ENCODE data around the gene ACSL1.
"Not testable (repeated sequence)": the region's sequence is repeated elsewhere in the genome, so short reads cannot be mapped to it uniquely, and the experiment has no call there.

Gene ACSL1

GRCh38 chr4:184785813-184786212 is 40.0 kb downstream of the ACSL1 start:
- FAIRE-seq = no peak

DNA sequence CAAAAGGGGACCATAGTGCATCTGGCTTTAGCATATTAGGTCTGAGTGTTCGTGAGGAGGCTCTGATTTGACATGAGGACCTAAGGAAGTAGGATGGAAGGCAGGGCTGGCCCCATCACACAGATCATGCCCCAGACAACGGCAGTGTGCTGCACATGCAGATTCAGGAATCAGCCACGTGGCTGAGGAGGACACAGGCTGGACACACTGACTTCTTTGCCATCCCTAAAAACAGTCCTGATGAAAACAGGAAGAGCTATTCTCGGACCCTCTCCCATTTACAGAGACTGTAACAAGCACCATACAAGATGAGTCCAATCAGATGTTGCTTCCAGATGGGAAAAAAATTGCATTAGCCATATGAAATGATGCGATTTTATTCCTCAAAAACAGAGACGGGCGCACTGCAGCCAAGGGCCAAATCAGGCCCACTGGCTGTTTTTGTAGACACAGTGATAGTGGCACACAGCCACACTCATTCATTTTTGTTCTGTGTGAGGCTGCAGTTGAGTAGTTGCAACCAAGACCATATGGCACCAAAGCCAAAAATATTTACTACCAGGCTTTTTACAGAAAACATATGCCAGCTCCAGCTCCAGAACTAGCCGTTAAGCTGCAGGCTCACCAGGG is 41.0 kb downstream of the ACSL1 start:
- no peak for FAIRE-seq

DNA sequence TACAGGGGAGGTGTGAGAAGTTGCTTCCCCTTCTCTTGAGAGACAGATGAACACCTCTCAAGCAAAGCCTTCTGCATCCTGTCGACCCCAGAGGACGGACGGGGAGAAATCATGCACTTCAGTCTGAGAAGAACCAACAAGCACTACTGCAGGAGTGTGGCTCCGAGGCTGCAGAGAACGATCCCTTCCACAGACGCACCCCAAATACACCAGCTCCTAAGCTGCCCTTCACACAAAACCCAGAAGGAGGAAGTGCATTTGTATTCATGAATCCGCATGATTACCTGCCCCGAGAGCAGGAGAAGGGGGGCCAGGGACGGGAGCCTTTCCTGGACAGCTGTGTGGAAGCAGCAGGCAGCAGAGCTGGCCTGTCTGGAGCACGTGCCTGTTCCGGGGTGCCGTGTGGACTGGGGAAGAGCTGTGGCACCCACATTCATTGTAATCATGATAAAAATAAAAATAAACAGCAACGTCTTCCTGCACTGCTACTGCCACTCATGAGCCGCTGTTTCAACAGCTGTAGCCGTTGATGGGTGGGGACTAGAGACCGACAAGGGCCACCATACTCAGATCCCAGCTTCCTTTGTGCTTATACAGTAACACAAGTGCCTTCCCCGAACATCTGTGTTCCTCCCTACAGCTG is 42.9 kb downstream of the ACSL1 start:
- FAIRE-seq = no peak

DNA sequence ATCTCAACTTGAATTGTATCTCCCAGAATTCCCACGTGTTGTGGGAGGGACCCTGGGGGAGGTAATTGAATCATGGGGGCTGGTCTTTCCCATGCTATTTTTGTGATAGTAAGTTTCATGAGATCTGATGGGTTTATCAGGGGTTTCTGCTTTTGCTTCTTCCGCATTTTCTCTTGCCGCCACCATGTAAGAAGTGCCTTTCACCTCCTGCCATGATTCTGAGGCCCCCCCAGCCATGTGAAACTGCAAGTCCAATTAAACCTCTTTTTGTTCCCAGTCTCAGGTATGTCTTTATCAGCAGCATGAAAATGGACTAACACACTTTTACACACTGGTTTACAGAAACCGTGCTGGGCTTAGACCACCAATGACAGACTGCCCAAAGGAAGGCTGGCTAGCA is 46.6 kb downstream of the ACSL1 start:
- not testable (repeated sequence) for FAIRE-seq

- no peak for FAIRE-seq
Observed at GRCh38 chr4:184778325-184778724, 47.4 kb downstream of the ACSL1 start.

DNA sequence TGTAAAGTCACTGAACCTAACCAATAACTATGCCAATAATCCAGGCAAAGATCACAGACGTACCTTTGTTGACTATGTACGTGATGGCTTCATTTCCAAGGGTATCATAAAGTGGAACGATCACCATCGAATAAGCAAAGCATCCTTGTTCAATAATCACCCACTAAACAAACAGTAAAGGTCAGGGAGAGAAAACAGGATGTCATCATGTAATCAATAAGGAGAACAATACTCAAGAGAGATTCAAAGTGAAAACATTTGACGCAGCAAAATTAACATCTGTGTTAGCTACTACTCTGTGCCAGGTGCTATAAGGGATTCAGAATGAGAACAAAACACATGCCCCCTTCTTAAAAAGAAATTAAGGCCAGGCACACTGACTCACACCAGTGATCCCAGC is 48.9 kb downstream of the ACSL1 start:
- no peak for FAIRE-seq

- FAIRE-seq = no peak
Observed at GRCh38 chr4:184775854-184776555, 49.8 kb downstream of the ACSL1 start.

DNA sequence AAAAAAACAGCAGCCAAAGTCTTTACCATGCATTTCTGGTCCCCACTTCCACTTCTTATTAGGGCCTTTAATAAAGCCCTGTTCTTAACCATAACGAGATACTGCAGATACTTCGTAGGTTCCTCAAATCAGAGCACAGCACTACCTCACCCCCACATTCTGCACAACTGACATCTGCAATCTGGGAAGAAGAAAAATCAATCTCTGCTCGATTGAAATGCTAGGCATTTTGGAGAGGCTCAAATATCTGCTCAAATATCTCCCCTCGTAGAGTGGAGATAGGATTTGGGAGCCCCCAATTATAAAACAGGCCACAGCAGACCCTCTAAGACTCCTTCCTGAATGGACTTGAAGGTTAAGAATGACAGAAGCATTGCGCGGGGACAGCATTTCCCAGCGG is 51.6 kb downstream of the ACSL1 start:
- FAIRE-seq = no peak

DNA sequence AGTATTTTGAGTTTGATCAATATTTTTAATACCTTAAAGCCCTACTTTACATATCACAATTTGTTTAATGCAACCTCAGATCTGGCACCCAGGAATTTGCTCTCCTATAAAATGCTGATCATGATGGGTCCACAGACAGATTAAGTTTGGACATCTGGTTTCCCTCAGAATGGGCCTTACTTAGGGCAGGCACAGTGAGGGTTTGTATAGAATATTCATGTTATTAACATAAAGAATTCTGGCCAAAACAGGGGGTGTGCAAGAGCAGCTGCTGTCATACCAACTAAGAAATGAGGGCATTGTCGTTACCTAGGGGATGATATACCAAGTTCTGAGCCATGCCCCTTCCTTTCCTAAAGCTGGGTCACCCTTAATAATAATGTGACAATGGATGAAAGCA is 54.4 kb downstream of the ACSL1 start:
- no peak for FAIRE-seq

- no peak for FAIRE-seq
Observed at GRCh38 chr4:184769141-184769765, 56.5 kb downstream of the ACSL1 start.

- FAIRE-seq = no peak
Observed at GRCh38 chr4:184768296-184768695, 57.5 kb downstream of the ACSL1 start.

- FAIRE-seq = no peak
Observed at GRCh38 chr4:184766446-184766845, 59.3 kb downstream of the ACSL1 start.

- no peak for FAIRE-seq
Observed at GRCh38 chr4:184765473-184766340, 60.1 kb downstream of the ACSL1 start.

GRCh38 chr4:184764601-184765000 is 61.2 kb downstream of the ACSL1 start:
- no peak for FAIRE-seq

DNA sequence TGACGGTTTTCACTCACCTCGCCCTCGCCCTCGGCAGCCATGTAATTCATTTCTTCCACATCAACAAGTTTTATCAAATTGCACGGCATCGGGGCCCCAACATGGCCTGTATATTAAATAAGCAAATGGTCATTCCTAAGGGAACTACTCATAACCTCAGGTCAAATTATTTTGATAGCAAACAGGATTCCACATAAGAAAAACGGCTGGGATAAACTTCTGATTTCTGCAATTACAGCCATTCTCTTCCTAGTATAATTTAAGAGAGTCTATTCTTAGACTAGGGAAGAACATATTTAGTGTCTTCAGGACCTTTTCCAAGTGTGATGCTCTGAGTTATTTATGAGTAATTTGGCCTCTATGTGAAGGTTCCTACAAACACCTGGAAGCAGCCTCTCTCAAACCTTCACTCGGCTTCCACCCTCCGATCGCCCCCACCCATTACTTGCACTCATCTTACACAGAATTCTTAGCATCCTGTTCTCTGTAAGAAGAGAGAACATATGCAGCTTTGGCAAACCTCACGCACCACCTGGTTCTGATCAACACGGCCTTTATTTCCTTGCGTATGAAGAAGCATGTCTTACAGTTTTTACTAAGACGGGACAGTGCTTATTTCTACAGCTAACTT is 62.5 kb downstream of the ACSL1 start:
- no peak for FAIRE-seq

DNA sequence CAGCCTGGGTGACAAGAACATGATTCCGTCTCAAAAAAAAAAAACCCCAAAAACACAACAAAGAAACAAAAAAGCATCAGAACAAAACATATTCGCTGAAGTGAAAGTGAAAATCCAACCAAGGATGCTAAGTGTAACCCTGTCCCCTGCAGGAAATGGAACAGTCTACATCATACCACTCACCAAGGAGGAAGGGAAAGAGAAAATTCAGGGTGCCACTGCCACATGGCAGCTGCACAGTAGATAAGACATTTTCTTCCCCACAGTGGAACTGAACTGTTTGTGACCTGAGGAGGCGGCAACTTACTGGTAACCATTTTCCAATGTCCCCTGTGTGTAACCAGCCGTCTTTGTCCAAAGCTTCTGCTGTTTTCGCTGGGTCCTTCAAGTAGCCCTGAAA is 63.7 kb downstream of the ACSL1 start:
- no peak for FAIRE-seq

GRCh38 chr4:184760681-184761080 is 65.1 kb downstream of the ACSL1 start:
- no peak for FAIRE-seq

DNA sequence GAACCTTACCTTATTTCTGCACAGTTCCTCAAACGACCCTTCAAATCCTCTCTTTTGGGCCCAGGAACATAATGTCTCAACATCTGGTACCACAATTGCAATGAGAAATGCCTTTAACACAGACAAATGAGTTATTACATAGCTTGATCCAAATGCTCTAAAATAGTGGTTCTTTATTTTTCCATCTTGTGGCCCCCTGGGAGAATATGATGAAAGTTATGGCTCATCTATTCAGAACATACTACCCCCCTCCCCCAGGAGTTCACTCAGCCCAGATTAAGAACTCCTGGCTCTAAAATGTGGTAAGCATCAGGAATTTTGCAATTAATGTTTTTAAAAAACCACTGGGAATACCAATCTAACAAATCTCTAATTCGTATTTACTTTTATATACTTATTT is 68.0 kb downstream of the ACSL1 start:
- FAIRE-seq = no peak

GRCh38 chr4:184756399-184756798 is 69.4 kb downstream of the ACSL1 start:
- no peak for FAIRE-seq

DNA sequence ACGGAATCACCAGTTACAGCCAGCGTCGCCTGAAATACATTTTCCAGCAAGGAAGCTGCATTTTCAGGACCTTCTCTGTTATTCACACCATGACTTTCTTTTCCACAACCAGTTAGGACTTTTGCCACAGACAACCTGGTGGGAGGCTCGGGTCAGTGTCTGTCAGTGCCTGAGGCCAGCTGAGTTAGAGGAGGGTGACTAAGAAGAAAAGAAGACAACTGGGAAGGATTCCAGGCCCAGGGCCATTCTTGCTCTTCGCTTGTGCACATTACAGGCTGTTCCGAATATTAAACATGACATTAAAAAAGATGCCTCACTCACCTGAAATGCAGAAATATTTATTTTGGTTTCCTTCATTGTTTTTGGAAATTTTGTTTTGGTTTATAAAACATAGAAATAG is 70.5 kb downstream of the ACSL1 start:
- FAIRE-seq = no peak

DNA sequence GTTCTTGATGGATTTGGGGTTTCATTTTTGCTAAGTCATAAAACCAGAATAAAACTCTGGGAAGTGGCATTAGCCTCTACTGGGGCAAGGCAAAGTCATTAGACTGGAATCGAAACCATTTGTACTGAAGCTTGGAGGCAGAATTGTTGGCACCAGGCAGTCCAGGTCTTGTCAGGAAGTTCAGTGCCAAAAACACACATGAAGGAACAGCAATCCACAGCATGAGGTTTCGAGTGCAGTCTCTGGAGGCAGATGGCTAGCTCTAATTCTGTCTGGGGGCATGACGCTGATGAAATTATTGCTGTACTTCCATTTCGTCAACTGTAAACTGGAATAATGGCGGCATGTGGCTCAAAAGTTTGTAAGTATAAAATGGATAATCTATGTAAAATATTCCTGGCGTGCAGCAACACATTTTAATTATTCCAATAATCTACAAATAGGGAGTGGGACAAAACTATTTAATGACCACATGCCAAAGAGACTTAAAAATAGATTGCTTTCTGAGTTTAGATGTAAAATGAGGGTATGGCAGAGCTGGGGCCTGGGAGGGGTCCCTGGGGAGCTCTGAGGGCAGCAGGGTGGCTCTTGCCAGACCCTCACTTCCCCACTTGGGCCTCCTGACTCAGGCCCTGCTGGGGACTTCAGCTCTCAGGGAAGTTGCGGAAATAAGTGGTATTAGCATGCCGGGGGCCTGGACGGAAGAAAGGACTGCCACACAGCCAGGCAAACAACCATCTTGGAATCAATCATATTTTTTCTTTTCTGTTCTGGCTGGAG is 73.1 kb downstream of the ACSL1 start:
- no peak for FAIRE-seq

DNA sequence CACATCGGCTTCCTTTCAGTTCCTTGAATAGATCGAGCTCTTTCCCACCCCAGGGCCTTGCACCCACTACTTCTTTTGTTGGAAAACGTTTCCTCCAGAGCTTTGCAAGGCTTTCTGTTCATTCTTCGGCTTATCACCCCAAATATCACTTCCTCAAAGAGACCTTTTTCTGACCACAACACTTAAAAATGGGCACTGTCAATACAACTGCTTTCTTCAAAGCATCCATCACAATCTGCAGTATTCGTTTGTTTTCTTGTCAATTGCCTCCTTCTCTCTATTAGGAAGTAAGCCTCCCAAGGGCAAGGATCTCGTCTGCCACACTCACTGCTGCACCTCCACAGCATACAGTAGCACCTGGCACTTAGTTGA is 74.2 kb downstream of the ACSL1 start:
- FAIRE-seq = no peak

Measured in colon (tissue), 2 donors.